Stimulated activated naive CD8-positive, alpha-beta T cell treated with anti-CD3 and anti-CD28 coated beads, Interleukin-15, Interleukin-2, amounts not matched to agents 100 ng/mL and 50 ng/mL, for 24 hours (primary cell): ENCODE measurements around the gene TOB1.

Source experiments
- H3K27ac Mint-ChIP-seq: one replicate; pipeline ENCODE4 v1.8.0; 2021; ENCODE audit warnings: mild to moderate bottlenecking, mixed read lengths
- H3K27me3 Mint-ChIP-seq: one replicate; pipeline ENCODE4 v1.8.0; 2021; ENCODE audit warnings: mixed read lengths
- H3K36me3 Mint-ChIP-seq: one replicate; pipeline ENCODE4 v1.8.0; 2021; ENCODE audit warnings: low read depth, mixed read lengths
- H3K4me1 Mint-ChIP-seq: one replicate; pipeline ENCODE4 v1.8.0; 2021; ENCODE audit warnings: low read depth, mixed read lengths
- H3K4me3 Mint-ChIP-seq: one replicate; pipeline ENCODE4 v1.8.0; 2021; ENCODE audit warnings: mild to moderate bottlenecking, mixed read lengths
- H3K9me3 Mint-ChIP-seq: one replicate; pipeline ENCODE4 v1.8.0; 2021; ENCODE audit warnings: mixed read lengths

Gene TOB1

GRCh38 chr17:50824429-50824828 lies 41.7 kb downstream of the TOB1 start:
- no peak overlapping the region for H3K27ac Mint-ChIP-seq
- H3K4me3 Mint-ChIP-seq: no peak overlapping the region
- H3K27me3 Mint-ChIP-seq: peaks cover 16% of the 10 kb centered on the region
- peaks cover under 1% of the 10 kb centered on the region for H3K4me1 Mint-ChIP-seq
- no peaks in the 10 kb centered on the region for H3K36me3 Mint-ChIP-seq
- no peaks in the 10 kb centered on the region for H3K9me3 Mint-ChIP-seq

- Mint-ChIP-seq H3K9me3 (no peaks in the 10 kb centered on the region), H3K4me1 (peaks cover 8% of the 10 kb centered on the region), H3K27ac (no peak overlapping the region), H3K27me3 (peaks cover 17% of the 10 kb centered on the region), H3K4me3 (no peak overlapping the region), H3K36me3 (no peaks in the 10 kb centered on the region)
Measured at GRCh38 chr17:50822550-50822949, 43.6 kb downstream of the TOB1 start.

- H3K36me3 Mint-ChIP-seq: no peaks in the 10 kb centered on the region
- peaks cover 8% of the 10 kb centered on the region for H3K4me1 Mint-ChIP-seq
- H3K4me3 Mint-ChIP-seq: no peak overlapping the region
- no peaks in the 10 kb centered on the region for H3K9me3 Mint-ChIP-seq
- no peak overlapping the region for H3K27ac Mint-ChIP-seq
- H3K27me3 Mint-ChIP-seq: peaks cover 25% of the 10 kb centered on the region
Measured at GRCh38 chr17:50820651-50821050, 45.5 kb downstream of the TOB1 start.

GRCh38 chr17:50818921-50819657 lies 47.1 kb downstream of the TOB1 start:
- Mint-ChIP-seq H3K9me3 (no peaks in the 10 kb centered on the region), H3K27me3 (peaks cover 29% of the 10 kb centered on the region), H3K27ac (no peak overlapping the region), H3K4me1 (peaks cover 8% of the 10 kb centered on the region), H3K4me3 (no peak overlapping the region), H3K36me3 (no peaks in the 10 kb centered on the region)

- Mint-ChIP-seq H3K27me3 (peaks cover 29% of the 10 kb centered on the region), H3K27ac (no peak overlapping the region), H3K9me3 (no peaks in the 10 kb centered on the region), H3K4me3 (no peak overlapping the region), H3K36me3 (no peaks in the 10 kb centered on the region), H3K4me1 (peaks cover 8% of the 10 kb centered on the region)
Measured at GRCh38 chr17:50818261-50818660, 47.9 kb downstream of the TOB1 start.

- no peak overlapping the region for H3K27ac Mint-ChIP-seq
- H3K9me3 Mint-ChIP-seq: no peaks in the 10 kb centered on the region
- H3K4me1 Mint-ChIP-seq: peaks cover 8% of the 10 kb centered on the region
- no peaks in the 10 kb centered on the region for H3K36me3 Mint-ChIP-seq
- H3K27me3 Mint-ChIP-seq: peaks cover 29% of the 10 kb centered on the region
- no peak overlapping the region for H3K4me3 Mint-ChIP-seq
Measured at GRCh38 chr17:50817838-50818237, 48.3 kb downstream of the TOB1 start.

- Mint-ChIP-seq H3K36me3 (no peaks in the 10 kb centered on the region), H3K27me3 (peaks cover 26% of the 10 kb centered on the region), H3K27ac (no peak overlapping the region), H3K4me1 (peaks cover 8% of the 10 kb centered on the region), H3K9me3 (no peaks in the 10 kb centered on the region), H3K4me3 (no peak overlapping the region)
Measured at GRCh38 chr17:50816771-50817751, 49.1 kb downstream of the TOB1 start.

GRCh38 chr17:50816271-50816670 lies 49.9 kb downstream of the TOB1 start:
- Mint-ChIP-seq H3K9me3 (no peaks in the 10 kb centered on the region), H3K4me1 (peaks cover 8% of the 10 kb centered on the region), H3K27ac (no peak overlapping the region), H3K4me3 (no peak overlapping the region), H3K27me3 (peaks cover 22% of the 10 kb centered on the region), H3K36me3 (no peaks in the 10 kb centered on the region)

- no peak overlapping the region for H3K27ac Mint-ChIP-seq
- H3K4me3 Mint-ChIP-seq: no peak overlapping the region
- H3K27me3 Mint-ChIP-seq: peaks cover 22% of the 10 kb centered on the region
- peaks cover 8% of the 10 kb centered on the region for H3K4me1 Mint-ChIP-seq
- no peaks in the 10 kb centered on the region for H3K36me3 Mint-ChIP-seq
- no peaks in the 10 kb centered on the region for H3K9me3 Mint-ChIP-seq
Measured at GRCh38 chr17:50815400-50815799, 50.8 kb downstream of the TOB1 start.

- peaks cover 22% of the 10 kb centered on the region for H3K27me3 Mint-ChIP-seq
- H3K9me3 Mint-ChIP-seq: no peaks in the 10 kb centered on the region
- no peaks in the 10 kb centered on the region for H3K36me3 Mint-ChIP-seq
Measured at GRCh38 chr17:50813583-50813982, 52.6 kb downstream of the TOB1 start.

More at GRCh38 chr17:50813583-50813982, 52.6 kb downstream of the TOB1 start:
- Mint-ChIP-seq H3K4me3 (no peak overlapping the region), H3K27ac (no peak overlapping the region), H3K4me1 (no peaks in the 10 kb centered on the region)
